Hypothalamus (tissue), 51 donors: ENCODE data around the gene LACTBL1.
"Not testable (repeated sequence)": the region's sequence is repeated elsewhere in the genome, so short reads cannot be mapped to it uniquely, and the experiment has no call there.

Source experiments
- DNase-seq, 51 donors: peaks; one replicate each; lab custom pipeline; 2025; lab: John Stamatoyannopoulos, UW

LACTBL1 gene, protein sequence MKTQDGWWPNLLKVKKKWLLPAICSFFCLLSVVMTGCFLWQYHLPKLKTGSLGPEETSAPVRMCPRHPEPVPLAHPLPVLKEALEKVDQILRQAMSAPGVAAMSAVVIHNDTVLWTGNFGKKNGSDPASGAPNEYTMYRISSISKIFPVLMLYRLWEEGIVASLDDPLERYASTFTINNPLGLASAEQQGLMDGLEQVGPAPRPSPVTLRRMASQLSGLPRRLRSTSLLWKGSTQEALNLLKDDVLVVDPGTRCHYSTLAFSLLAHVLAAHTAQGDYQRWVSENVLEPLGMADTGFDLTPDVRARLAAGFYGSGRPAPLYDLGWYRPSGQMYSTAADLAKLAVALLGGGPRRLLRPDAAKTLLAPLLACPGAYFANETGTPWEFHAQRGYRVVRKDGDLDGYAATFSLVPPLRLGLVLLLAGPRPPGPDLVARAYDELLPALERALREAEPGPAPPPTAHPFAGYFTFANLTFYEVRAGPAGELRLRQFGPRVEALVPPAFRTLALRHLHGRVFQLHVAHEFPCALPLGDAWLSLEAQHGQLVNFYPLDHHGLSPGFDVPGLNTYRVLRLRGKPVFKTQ

GRCh38 chr1:22972760-22973159, at the start of gene LACTBL1:
LACTBL1 (minus strand) TSS chr1:22972866; CDS start chr1:22972316, 550 bp downstream.
- no peak for DNase-seq

DNA sequence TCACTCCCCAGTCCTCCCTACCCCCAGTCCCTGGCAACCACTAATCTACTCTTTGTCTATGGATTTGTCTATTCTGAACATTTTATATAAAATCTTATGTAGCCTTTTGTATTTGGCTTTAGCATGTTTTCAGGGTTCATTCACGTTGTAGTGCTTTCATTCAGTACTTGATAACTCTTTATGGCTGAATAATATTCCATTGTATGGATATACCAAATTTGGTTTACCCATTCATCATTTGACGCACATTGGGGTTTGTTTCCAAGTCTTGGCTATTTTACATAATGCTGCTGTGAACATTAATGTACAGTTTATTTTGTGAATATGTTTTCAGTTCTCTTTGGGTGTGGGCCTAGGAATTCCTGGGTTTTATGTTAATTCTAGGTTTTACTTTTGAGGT, 49.2 kb upstream of the LACTBL1 start:
- no peak for DNase-seq

DNA sequence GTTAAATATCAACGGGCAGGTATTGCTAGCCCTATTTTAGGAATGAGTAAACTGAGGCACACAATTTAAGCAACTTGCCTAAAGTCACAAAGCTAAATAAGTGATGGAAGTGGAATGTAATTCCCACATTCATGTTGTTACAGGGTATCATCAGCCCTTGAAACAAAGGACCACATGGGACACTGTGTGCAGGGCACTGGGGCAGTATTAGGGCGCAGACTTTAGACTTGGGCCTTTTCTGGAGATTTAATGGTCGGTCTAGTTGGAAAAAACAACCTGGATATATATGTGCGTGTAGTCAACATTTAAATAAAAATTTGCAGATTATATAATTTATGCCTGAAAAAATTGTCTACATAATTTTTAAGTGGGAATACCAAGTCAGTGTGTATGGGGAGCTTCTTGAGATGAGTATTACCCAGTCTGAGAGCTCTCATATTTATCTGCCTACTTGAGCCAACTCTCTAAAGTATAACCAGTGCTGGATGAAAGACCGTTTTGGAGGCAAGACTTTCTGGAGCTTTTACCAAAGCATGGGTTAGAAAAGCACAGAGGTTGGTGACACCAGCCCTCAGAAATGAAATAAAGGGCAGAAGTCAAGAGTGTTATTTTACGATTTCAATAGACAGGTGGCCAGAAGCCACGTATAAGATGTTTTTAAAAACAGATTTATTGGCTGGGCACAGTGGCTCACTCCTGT, 48.2 kb upstream of the LACTBL1 start:
- DNase-seq, result no peak

DNA sequence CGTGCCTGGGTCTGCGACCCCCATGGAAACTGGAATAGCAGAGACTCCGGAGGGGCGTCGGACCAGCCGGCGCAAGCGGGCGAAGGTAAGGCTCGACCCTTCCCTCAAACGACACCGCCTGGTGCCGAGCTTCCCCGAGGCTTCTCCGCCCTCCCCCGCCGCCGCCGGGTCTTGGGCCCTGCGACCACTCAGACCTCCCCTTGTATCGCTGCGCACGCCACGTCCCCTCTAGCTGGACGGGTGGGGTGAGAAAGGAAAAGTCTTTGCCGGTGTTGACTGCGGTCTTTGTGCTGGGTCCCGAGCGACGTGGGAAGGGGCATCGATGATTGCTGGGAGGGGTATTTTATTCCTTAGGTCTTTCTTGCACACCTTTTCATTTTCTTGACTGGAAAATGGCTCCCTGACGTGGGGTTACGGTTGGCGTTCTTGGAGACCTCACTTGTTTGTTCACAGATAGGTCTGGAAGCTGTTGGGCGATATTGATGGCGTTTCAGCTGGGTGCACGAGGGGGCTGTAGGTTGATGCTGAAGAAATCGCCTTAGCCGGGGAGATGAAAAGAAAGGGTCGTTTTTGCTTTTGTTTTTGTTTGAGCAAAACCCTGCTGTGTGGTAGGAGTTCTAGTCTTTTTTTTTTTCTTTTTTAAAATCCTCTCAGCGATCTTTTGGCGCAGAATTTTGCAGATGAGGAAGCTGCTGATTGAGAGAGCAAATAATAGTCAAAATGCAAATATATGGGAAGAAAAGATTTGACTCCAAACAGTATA, 47.4 kb upstream of the LACTBL1 start:
- DNase-seq, result peak in 19 of 51 donors; percentile 6 to 56 (median 27)

DNA sequence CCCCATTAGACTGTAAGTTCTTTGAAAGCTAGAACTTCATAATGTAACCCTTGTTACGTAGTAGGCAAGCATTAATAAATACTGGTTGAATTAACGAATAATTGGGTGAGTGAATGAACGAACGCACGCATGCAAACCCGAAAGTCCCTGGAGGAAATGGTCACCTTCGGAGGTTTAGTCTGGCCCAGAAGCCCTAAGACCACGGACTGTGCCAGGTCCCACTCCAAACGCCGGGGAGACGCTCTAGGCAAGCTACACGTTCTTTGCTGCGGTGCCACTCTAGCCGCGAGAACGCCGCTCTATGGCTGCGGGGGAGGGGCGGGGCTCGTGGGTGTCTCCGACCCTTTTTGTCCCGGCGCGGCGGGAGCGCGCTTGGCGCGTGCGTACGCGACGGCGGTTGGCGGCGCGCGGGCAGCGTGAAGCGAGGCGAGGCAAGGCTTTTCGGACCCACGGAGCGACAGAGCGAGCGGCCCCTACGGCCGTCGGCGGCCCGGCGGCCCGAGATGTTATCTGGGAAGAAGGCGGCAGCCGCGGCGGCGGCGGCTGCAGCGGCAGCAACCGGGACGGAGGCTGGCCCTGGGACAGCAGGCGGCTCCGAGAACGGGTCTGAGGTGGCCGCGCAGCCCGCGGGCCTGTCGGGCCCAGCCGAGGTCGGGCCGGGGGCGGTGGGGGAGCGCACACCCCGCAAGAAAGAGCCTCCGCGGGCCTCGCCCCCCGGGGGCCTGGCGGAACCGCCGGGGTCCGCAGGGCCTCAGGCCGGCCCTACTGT, 46.6 kb upstream of the LACTBL1 start, which contains the start of gene KDM1A:
TSS of gene KDM1A (plus strand) at position 375 of the 769 bp plus-strand sequence. CDS start at position 504, 129 bp downstream.
- DNase-seq, result peak; percentile 63 to 97 (median 94)

GRCh38 chr1:23018661-23019093, 46.0 kb upstream of the LACTBL1 start:
- peak in 2 of 51 donors; percentile 13 to 33 for DNase-seq

DNA sequence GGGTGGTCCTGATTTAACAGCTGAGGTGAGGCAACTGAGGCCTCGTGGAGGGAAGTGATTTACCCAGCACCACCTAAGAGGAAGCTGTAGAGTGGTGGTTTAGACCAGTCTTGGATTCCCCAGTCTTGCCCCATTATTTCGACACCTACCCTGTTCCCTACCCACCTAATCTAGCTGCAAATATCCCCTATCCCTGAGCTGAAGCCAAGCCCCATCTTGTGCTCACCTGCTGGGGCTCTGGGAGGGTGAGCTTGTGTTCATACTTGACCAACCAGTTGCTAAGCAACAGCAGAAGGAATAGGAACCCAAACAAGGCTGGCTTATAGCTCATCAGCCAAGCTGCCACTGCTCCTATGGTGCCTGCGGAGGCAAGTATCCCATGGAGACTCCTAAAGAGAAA, 41.0 kb upstream of the LACTBL1 start:
- DNase-seq, result peak in 6 of 51 donors; percentile 6 to 23 (median 12)

DNA sequence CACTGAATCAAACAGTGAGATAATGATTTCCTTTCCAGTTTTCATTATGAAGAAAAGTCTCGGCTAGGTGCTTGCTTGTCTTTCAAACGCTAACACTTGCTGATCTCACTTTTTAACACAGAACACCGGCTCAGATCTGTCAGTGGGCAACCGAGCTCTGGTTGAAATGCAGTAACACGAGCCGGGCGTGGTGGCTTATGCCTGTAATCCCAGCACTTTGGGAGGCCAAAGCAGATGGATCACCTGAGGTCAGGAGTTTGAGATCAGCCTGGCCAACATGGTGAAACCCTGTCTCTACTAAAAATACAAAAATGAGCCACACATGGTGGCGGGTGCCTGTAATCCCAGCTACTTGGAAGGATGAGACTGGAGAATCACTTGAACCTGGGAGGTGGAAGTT, 37.4 kb upstream of the LACTBL1 start:
- DNase-seq, result not testable (repeated sequence)

- DNase-seq, result no peak
Observed at GRCh38 chr1:23008901-23009300, 36.2 kb upstream of the LACTBL1 start.

GRCh38 chr1:23007106-23007505, 34.4 kb upstream of the LACTBL1 start:
- DNase-seq, result no peak

GRCh38 chr1:23004769-23005168, 32.1 kb upstream of the LACTBL1 start:
- not testable (repeated sequence) for DNase-seq

DNA sequence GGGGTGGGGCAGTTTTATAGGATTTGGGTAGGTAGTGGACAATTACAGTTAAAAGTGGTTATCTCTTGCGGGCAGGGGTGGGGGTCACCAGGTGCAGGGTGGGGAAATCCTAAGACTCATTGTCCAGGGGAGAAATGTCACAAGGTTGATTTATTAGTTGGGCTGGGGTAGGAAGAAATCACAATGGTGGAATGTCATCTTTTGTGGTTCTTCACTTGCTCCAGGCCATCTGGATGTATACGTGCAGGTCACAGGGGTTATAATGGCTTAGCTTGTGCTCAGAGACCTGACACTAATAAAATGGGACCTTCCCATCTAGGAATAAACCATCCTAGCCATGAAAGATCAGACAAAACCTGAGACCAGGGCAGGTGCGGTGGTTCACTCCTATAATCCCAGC, 31.4 kb upstream of the LACTBL1 start:
- DNase-seq, result no peak

DNA sequence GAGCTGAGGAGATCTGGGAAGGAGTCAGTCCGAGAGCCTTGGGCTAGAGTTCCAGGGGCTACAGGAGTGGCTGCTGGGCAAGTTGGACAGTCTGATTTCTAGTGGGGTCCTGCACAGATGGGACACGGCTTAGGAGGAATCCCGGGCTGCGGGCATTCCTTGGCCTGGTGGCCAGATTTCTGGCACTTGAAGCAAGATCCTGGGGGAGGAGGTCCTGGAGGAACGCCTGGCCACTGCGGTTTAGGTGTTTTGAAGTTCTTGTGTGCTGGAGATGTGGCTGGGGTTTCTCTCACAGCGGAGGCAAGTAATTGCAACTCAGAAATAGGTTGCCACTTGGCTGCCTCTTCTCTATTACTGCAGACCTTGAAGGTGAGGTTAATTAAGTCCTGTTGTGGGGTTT, 29.6 kb upstream of the LACTBL1 start:
- DNase-seq, result not testable (repeated sequence)

DNA sequence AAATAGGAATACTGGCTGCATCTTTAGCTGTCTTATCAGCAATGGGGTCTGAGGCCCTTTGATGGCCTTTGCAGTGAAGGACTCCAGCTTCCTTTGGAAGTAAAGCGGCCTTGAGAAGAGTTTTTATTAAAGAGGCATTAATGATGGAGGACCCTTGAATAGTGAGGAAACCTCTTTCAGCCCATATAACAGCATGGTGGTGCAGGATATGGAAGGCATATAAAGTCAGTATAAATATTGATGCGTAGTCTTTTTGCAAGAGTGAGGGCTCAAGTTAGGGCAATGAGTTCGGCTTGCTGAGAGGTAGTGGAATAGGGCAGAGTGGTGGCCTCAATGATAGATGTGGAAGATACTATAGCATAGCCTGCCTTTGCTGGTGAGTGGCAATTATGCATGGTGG, 27.5 kb upstream of the LACTBL1 start:
- not testable (repeated sequence) for DNase-seq

DNA sequence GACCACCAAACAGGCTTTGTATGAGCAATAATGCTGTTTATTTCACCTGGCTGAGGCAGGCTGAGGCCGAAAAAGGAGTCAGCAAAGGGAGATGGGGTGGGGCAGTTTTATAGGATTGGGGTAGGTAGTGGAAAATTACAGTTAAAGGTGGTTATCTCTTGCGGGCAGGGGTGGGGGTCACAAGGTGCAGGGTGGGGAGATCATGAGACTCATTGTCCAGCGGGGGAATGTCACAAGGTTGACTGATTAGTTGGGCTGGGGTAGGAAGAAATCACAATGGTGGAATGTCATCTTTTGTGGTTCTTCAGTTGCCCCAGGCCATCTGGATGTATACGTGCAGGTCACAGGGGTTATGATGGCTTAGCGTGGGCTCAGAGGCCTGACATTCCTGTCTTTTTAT, 24.9 kb upstream of the LACTBL1 start:
- DNase-seq, result not testable (repeated sequence)

DNA sequence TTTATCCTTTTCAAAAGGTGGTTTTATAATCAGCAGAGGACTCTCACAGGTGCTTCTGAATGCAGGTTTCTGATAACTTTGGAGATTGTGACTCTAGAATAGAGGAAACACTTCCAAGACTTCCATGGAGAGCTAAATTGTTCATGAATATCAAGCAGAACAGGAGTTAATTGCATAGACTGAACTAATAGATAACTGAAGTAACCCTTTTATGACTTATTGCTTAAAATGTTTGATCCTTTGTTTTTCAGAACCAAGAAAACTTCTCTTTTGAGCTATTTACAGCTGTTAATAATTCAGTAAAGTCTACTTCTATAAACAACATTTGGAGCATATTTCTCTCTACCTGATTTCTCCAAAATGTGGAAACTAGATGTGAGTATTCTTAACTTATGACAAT, 23.1 kb upstream of the LACTBL1 start:
- no peak for DNase-seq

GRCh38 chr1:22993220-22993795, 20.6 kb upstream of the LACTBL1 start:
- not testable (repeated sequence) for DNase-seq

GRCh38 chr1:22992384-22992783, 19.7 kb upstream of the LACTBL1 start:
- DNase-seq, result not testable (repeated sequence)

DNA sequence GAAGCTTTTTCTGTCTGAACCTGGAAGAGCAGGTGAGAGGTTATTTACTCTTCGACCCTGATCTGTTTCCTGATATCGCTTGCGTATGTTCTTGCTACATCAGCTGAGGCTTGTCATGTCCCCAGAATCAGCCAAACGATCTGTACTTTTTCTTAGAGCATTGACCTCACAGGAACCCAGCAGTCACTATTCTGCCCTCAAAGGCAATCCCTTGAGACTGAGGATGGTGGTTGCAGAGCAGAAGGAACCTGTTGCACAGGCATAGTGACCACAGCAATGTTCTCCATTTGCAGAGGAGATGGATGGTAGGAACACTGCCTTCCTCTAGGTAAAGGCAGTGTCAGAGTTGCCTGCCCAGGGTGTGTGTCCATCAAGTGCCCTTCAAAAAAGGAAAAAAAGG, 11.3 kb upstream of the LACTBL1 start:
- no peak for DNase-seq

- DNase-seq, result not testable (repeated sequence)
Observed at GRCh38 chr1:22980471-22980790, 7.8 kb upstream of the LACTBL1 start.
